Aorta (tissue), 5 donors: ENCODE measurements around the gene TMEM213. TPM values are rescaled to one million over a fixed set of nuclear protein-coding genes. Genes with fewer than 3 reads are reported as not detected.
"Not testable (repeated sequence)": the region's sequence is repeated elsewhere in the genome, so short reads cannot be mapped to it uniquely, and the experiment has no call there.

Experiments
- ATAC-seq: fragments of 200-7000 bp; cut with Tn5 transposase; one replicate; pipeline ENCODE4 v1.9.1; 2022; ENCODE audit warnings: moderate library complexity; ENCODE audit not compliant: low FRiP score
- DNase-seq, 2 donors: peaks; one replicate each; pipeline ENCODE4 v3.0.0-alpha.2; 2020
- H3K27ac ChIP-seq, 2 donors: one replicate each; pipeline ENCODE4 v1.5.1; 2013; ENCODE audit warnings: low read length in 2 of 2, mild to moderate bottlenecking in 2 of 2, moderate library complexity in 2 of 2, control low read depth in 1 of 2, inconsistent platforms in 1 of 2, low read depth in 1 of 2
- H3K27me3 ChIP-seq, 2 donors: one replicate each; pipeline ENCODE4 v1.6.1; 2013; ENCODE audit warnings: control low read depth in 1 of 2, low read length in 1 of 2, mild to moderate bottlenecking in 1 of 2, moderate library complexity in 1 of 2; ENCODE audit not compliant: insufficient read depth in 2 of 2, control insufficient read depth in 1 of 2
- H3K36me3 ChIP-seq, 2 donors: one replicate each; pipeline ENCODE4 v1.6.1; 2013; ENCODE audit warnings: control low read depth in 1 of 2, low read length in 1 of 2, mild to moderate bottlenecking in 1 of 2; ENCODE audit not compliant: insufficient read depth in 2 of 2, control insufficient read depth in 1 of 2
- H3K4me1 ChIP-seq, 2 donors: one replicate each; pipeline ENCODE4 v1.6.1; 2013; ENCODE audit warnings: low read length in 2 of 2, control low read depth in 1 of 2, mild to moderate bottlenecking in 1 of 2, moderate library complexity in 1 of 2; ENCODE audit not compliant: insufficient read depth in 2 of 2, control insufficient read depth in 1 of 2
- H3K4me3 ChIP-seq, 2 donors: one replicate each; pipeline ENCODE4 v1.5.1; 2013; ENCODE audit warnings: low read length in 2 of 2, control low read depth in 1 of 2, mild to moderate bottlenecking in 1 of 2
- H3K9me3 ChIP-seq: one replicate; pipeline ENCODE4 v1.6.1; 2013; ENCODE audit warnings: mild to moderate bottlenecking, low read length; ENCODE audit not compliant: control insufficient read depth
- WGBS, 2 donors: extraction: QIAGEN DNeasy Blood & Tissue Kit; methylation state at CpG; one replicate each; pipeline ENCODE4 v1.1.7; 2013; 5-methylcytosine and 5-hydroxymethylcytosine counted together
- intact Hi-C, 2 donors: fragments of 100-400 bp; cut with DNase I; formaldehyde crosslinking; loops; one replicate each; pipeline versions ENCODE4 v1.14.2 to v1.15.0; 2022
- polyA plus RNA-seq, 2 donors: library from polyadenylated mRNA; stranded (reverse); fragments of 200-250 nt; gene quantifications; one replicate each; pipeline ENCODE4 v1.2.3, GENCODE V29; 2013
- total RNA-seq, 2 donors: library from RNA; stranded (reverse); fragmentation: NEBNext Ultra II Directional; extraction: Animal tissue kit (Norgen Biotek cat#: 25700); gene quantifications; one replicate each; pipeline ENCODE4 v1.2.1, GENCODE V29; 2021
- donor health status: healthy with polysubstance abuse.
- donor health status: Bipolar disorder and iron deficiency.
- donor health status: DM: no; HTN: no; CAD: no.
- donor health status: DM: no; HTN: no; CAD: no.
- donor health status: DM: yes; HTN: yes; CAD: no.

The TMEM213 gene
- total and polyA plus RNA-seq, 4 donors, result not detected

DNA sequence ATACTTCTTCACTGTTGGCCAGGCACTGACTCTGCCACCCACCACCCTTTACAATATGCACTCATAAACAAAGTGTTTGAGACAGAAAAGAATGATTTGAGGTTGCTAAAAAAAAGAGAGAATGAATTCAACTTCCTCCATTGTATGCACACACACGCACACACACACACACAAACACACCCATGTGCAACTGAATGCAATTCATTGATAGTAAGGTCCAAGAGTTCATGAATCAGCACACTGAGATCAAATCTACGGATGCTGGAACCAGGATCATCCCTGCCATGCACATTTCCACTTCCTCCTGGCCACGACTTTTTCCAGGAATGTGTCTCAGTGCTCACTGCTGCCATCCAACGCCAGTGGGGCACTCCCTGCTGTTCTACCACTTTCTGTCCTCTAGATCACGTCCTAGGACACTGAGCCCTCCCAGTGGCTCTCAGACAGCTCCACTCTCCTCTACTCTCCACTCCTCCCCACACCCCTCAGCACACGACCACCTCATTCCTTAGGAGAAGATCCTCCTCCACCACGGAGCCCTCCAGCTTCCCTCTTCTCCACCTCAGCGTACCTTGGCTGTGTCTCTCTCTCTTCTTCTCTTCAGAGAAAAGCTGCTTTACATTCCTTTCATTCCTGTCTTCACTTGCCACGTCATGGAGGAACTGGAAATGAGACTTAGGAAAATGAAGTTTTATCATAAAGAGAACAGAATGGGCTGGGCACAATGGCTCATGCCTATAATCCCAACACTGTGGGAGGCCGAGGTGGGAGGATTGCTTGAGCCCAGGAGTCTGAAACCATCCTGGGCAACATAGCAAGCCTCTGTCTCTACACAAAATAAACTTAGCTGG is 12.0 kb upstream of the TMEM213 start:
- DNase-seq (no peak), ATAC-seq (no peak)
- Histone ChIP-seq H3K4me1 (no peaks in the 10 kb centered on the region), H3K9me3 (no peaks in the 10 kb centered on the region), H3K27ac (no peak overlapping the region), H3K36me3 (no peaks in the 10 kb centered on the region), H3K4me3 (no peak overlapping the region), H3K27me3 (no peaks in the 10 kb centered on the region)
- WGBS, 2 donors, result 46% methylated on average over 10 of the region's 10 CpGs
- intact Hi-C loops, result no loop called here

GRCh38 chr7:138796038-138796615 is 1.7 kb upstream of the TMEM213 start:
- ATAC-seq (no peak), DNase-seq (no peak)
- WGBS, 2 donors, result 85 to 86% methylated on average over 9 of the region's 9 CpGs
- Histone ChIP-seq H3K27ac (no peak overlapping the region), H3K4me3 (no peak overlapping the region), H3K36me3 (no peaks in the 10 kb centered on the region), H3K9me3 (no peaks in the 10 kb centered on the region), H3K27me3 (no peaks in the 10 kb centered on the region), H3K4me1 (no peaks in the 10 kb centered on the region)
- intact Hi-C loops, result no loop called here

DNA sequence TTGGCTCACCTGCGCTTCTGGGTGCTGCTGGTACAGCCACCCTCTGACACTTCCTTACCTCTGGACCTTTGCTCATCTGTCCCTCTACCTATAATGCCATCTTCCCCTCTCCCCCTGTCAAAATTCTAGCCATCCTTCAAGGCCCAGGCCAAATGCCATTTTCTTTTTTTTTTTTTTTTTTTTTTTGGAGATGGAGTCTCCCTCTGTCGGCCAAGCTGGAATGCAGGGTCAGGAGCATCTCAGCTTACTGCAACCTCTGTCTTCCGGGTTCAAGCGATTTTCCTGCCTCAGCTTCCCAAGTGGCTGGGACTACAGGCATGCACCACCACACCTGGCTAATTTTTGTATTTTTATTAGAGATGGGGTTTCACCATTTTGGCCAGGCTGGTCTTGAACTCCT is 748 bp upstream of the TMEM213 start:
- H3K9me3 ChIP-seq, H3K27me3 ChIP-seq, H3K4me3 ChIP-seq, H3K27ac ChIP-seq, H3K4me1 ChIP-seq, ATAC-seq, DNase-seq, H3K36me3 ChIP-seq, intact Hi-C loops: not testable (repeated sequence)
- WGBS, 2 donors, result 71 to 82% methylated on average over 4 of the region's 4 CpGs

- Histone ChIP-seq H3K4me1 (no peaks in the 10 kb centered on the region), H3K9me3 (no peaks in the 10 kb centered on the region), H3K36me3 (no peaks in the 10 kb centered on the region), H3K27me3 (no peaks in the 10 kb centered on the region), H3K27ac (no peak overlapping the region), H3K4me3 (no peak overlapping the region)
- WGBS, 2 donors, result 46 to 56% methylated on average over 5 of the region's 5 CpGs
- intact Hi-C loops, result no loop called here
- ATAC-seq, result no peak
- DNase-seq, result no peak
These were observed 1.0 kb downstream of the TMEM213 start for GRCh38 chr7:138798836-138799235.

- Histone ChIP-seq H3K9me3 (no peaks in the 10 kb centered on the region), H3K4me3 (no peak overlapping the region), H3K27me3 (no peaks in the 10 kb centered on the region), H3K36me3 (no peaks in the 10 kb centered on the region), H3K4me1 (no peaks in the 10 kb centered on the region), H3K27ac (no peak overlapping the region)
- ATAC-seq, result no peak
- intact Hi-C loops, result no loop called here
- 74 to 80% methylated on average over 7 of the region's 7 CpGs for WGBS, 2 donors
- DNase-seq, result no peak
These were observed 1.7 kb downstream of the TMEM213 start for GRCh38 chr7:138799336-138800000.

GRCh38 chr7:138801256-138801655 is 3.5 kb downstream of the TMEM213 start:
- intact Hi-C loops, result no loop called here
- DNase-seq (no peak), ATAC-seq (no peak)
- WGBS, 2 donors, result 85 to 97% methylated on average over 3 of the region's 3 CpGs
- H3K36me3 ChIP-seq, result no peaks in the 10 kb centered on the region
- no peak overlapping the region for H3K4me3 ChIP-seq
- H3K4me1 ChIP-seq, result no peaks in the 10 kb centered on the region
- no peak overlapping the region for H3K27ac ChIP-seq
- H3K27me3 ChIP-seq, result no peaks in the 10 kb centered on the region
- no peaks in the 10 kb centered on the region for H3K9me3 ChIP-seq

GRCh38 chr7:138802706-138803105 is 4.9 kb downstream of the TMEM213 start:
- no peaks in the 10 kb centered on the region for H3K27me3 ChIP-seq
- H3K27ac ChIP-seq, result no peak overlapping the region
- intact Hi-C loops, result no loop called here
- ATAC-seq (no peak), DNase-seq (no peak)
- no peaks in the 10 kb centered on the region for H3K4me1 ChIP-seq
- no peaks in the 10 kb centered on the region for H3K36me3 ChIP-seq
- H3K4me3 ChIP-seq, result no peak overlapping the region
- WGBS, 2 donors, result 94% methylated on average over 18 of the region's 18 CpGs
- H3K9me3 ChIP-seq, result no peaks in the 10 kb centered on the region

GRCh38 chr7:138804618-138805017 is 6.8 kb downstream of the TMEM213 start:
- intact Hi-C loops, result no loop called here
- WGBS, 2 donors, result 66 to 73% methylated on average over 1 of the region's 1 CpG
- H3K36me3 ChIP-seq, result no peaks in the 10 kb centered on the region

More at GRCh38 chr7:138804618-138805017, 6.8 kb downstream of the TMEM213 start:
- H3K27ac ChIP-seq, result no peak overlapping the region
- ATAC-seq (no peak), DNase-seq (no peak)
- H3K4me1 ChIP-seq, result no peaks in the 10 kb centered on the region
- H3K4me3 ChIP-seq, result no peak overlapping the region
- no peaks in the 10 kb centered on the region for H3K27me3 ChIP-seq
- H3K9me3 ChIP-seq, result no peaks in the 10 kb centered on the region
